ENCODE data around the gene DDX56. TPM values are rescaled to one million over a fixed set of nuclear protein-coding genes. Genes with fewer than 3 reads are reported as not detected.
A peak's percentile ranks its signal among the peaks of the same experiment; 100 is the strongest.

Gene DDX56
- total and polyA plus RNA-seq, 9 of the 15 experiments (the other 6 are each of a cell fraction or from before 2014, with no cell fraction given), result 33.0 to 145 (median 102) TPM

DNA sequence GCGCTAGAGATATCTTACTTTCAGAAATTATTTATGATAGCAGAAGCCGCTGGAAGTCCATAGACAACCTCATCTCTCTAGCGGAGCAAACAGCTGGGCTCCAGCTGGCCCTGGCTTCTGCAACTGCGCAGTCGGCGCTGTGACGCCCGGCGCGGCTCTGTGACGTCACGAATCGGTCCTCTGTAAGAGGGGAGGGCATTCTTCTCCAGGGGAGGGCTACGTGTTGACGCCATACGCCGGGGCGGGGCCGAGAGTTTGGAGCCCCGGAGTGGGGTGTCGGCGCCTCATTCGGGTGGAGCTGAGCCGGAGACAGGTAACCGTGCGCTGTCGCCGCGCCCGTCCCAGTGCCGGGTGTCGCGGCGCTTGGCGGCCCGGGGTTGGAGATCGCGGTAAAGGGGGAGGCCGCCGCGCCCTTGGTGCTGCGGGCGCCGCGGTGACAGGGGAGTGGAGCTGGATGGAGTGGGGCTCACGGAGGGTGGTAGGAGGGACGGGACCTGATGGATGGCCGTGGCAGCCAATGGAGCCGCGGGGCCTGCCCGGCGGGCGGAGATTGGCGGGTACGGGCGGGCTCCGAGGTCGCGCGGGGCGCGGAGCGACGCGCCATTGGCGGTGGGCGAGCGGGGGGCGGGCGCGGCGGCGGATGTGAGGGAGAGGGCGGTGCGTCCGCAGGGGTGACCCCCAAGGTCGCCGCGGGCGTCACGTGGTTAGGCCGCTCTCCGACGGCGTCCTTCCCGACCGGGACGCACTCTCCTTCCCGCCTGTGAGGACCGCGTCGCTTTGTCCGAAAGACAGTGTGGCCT, 32.8 kb upstream of the DDX56 start, which contains the start of gene OGDH (continued):
- no peak for TF ChIP-seq CHD4 (IDR thresholded peaks at IDR 0.05; ENCODE audit: insufficient read depth, insufficient replicate concordance, low read depth, low read length, poor library complexity, severe bottlenecking)
- TF ChIP-seq POLR2AphosphoS2 (IDR thresholded peaks at IDR 0.05; ENCODE audit: low read length), result peak; percentile 75; the same call in 1 of the 2 replicates
- peak; percentile 43 for TF ChIP-seq CBFA2T3 (IDR thresholded peaks at IDR 0.05)
- no peak for TF ChIP-seq FOXA3 (CRISPR knock-in tag; conservative IDR thresholded peaks at IDR 0.05 in 1 of 2, IDR thresholded peaks at IDR 0.05 in 1 of 2)
- TF ChIP-seq, protein P1, sequence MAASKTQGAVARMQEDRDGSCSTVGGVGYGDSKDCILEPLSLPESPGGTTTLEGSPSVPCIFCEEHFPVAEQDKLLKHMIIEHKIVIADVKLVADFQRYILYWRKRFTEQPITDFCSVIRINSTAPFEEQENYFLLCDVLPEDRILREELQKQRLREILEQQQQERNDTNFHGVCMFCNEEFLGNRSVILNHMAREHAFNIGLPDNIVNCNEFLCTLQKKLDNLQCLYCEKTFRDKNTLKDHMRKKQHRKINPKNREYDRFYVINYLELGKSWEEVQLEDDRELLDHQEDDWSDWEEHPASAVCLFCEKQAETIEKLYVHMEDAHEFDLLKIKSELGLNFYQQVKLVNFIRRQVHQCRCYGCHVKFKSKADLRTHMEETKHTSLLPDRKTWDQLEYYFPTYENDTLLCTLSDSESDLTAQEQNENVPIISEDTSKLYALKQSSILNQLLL (CRISPR knock-in tag; IDR thresholded peaks at IDR 0.05; ENCODE audit: borderline replicate concordance), result no peak
- TF ChIP-seq TEAD2 (tag; IDR thresholded peaks at IDR 0.05), result no peak
- TF ChIP-seq, protein P2, sequence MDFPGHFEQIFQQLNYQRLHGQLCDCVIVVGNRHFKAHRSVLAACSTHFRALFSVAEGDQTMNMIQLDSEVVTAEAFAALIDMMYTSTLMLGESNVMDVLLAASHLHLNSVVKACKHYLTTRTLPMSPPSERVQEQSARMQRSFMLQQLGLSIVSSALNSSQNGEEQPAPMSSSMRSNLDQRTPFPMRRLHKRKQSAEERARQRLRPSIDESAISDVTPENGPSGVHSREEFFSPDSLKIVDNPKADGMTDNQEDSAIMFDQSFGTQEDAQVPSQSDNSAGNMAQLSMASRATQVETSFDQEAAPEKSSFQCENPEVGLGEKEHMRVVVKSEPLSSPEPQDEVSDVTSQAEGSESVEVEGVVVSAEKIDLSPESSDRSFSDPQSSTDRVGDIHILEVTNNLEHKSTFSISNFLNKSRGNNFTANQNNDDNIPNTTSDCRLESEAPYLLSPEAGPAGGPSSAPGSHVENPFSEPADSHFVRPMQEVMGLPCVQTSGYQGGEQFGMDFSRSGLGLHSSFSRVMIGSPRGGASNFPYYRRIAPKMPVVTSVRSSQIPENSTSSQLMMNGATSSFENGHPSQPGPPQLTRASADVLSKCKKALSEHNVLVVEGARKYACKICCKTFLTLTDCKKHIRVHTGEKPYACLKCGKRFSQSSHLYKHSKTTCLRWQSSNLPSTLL (IDR thresholded peaks at IDR 0.05), result no peak
- no peak for TF ChIP-seq ZNF133 (CRISPR knock-in tag; IDR thresholded peaks at IDR 0.05)
- TF ChIP-seq MED1 (CRISPR knock-in tag; IDR thresholded peaks at IDR 0.05; ENCODE audit: borderline replicate concordance), result no peak
- no peak for TF ChIP-seq ZZZ3 (IDR thresholded peaks at IDR 0.05)
- TF ChIP-seq PCBP1 (IDR thresholded peaks at IDR 0.05; ENCODE audit: low read depth, low read length, poor library complexity, severe bottlenecking), result peak; percentile 54
- TF ChIP-seq NFXL1 (CRISPR knock-in tag; IDR thresholded peaks at IDR 0.05), result no peak
- no peak for TF ChIP-seq EHMT2 (IDR thresholded peaks at IDR 0.05)
- TF ChIP-seq ZNF174 (CRISPR knock-in tag; IDR thresholded peaks at IDR 0.05), result no peak
- peak; percentile 100 for TF ChIP-seq DACH1 (IDR thresholded peaks at IDR 0.05; ENCODE audit: partially characterized antibody)
- TF ChIP-seq STAT5B (CRISPR knock-in tag; IDR thresholded peaks at IDR 0.05), result no peak
- TF ChIP-seq, protein P3, sequence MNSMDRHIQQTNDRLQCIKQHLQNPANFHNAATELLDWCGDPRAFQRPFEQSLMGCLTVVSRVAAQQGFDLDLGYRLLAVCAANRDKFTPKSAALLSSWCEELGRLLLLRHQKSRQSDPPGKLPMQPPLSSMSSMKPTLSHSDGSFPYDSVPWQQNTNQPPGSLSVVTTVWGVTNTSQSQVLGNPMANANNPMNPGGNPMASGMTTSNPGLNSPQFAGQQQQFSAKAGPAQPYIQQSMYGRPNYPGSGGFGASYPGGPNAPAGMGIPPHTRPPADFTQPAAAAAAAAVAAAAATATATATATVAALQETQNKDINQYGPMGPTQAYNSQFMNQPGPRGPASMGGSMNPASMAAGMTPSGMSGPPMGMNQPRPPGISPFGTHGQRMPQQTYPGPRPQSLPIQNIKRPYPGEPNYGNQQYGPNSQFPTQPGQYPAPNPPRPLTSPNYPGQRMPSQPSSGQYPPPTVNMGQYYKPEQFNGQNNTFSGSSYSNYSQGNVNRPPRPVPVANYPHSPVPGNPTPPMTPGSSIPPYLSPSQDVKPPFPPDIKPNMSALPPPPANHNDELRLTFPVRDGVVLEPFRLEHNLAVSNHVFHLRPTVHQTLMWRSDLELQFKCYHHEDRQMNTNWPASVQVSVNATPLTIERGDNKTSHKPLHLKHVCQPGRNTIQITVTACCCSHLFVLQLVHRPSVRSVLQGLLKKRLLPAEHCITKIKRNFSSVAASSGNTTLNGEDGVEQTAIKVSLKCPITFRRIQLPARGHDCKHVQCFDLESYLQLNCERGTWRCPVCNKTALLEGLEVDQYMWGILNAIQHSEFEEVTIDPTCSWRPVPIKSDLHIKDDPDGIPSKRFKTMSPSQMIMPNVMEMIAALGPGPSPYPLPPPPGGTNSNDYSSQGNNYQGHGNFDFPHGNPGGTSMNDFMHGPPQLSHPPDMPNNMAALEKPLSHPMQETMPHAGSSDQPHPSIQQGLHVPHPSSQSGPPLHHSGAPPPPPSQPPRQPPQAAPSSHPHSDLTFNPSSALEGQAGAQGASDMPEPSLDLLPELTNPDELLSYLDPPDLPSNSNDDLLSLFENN (IDR thresholded peaks at IDR 0.05; ENCODE audit: low read depth in 2 of 2, low read length in 2 of 2), result 0 out of 4 replicates have a peak, but pooled peaks of 1 of the 2 experiments have one; percentile 40
- TF ChIP-seq RBM22 (IDR thresholded peaks at IDR 0.05; ENCODE audit: low read depth, low read length, poor library complexity, severe bottlenecking), result peak; percentile 29
- TF ChIP-seq NEUROD1 (IDR thresholded peaks at IDR 0.05; ENCODE audit: borderline replicate concordance, low read depth, low read length, partially characterized antibody), result peak; percentile 88
- TF ChIP-seq ZNF324 (CRISPR knock-in tag; IDR thresholded peaks at IDR 0.05), result no peak
- no peak for TF ChIP-seq CREBBP (IDR thresholded peaks at IDR 0.05; ENCODE audit: low read depth, low read length)
- no peak for TF ChIP-seq NCOA6 (IDR thresholded peaks at IDR 0.05)
